GM12878 (cell line): Measurements from ENCODE around the gene CREB5. TPM values are rescaled to one million over a fixed set of nuclear protein-coding genes. Genes with fewer than 3 reads are reported as not detected.

Source experiments
- ATAC-seq: fragments of 200-7000 bp; cut with Tn5 transposase; 3 replicates; pipeline ENCODE4 v1.9.1; 2020; ENCODE audit warnings: mild to moderate bottlenecking, moderate library complexity
- BruUV-seq: library from RNA; stranded (reverse); fragments of 400-500 nt; replicated peaks from 2 replicates; lab custom pipeline; 2021; lab: Mats Ljungman, UMichigan
- CTCF ChIA-PET: fragments of 300-600 bp; sonication (Branson Sonifier 250); formaldehyde crosslinking; extraction: SDS; loops from one replicate; lab custom pipeline; 2021; ENCODE audit warnings: inconsistent platforms; lab: Yijun Ruan, JAX
- POLR2A ChIA-PET: fragments of 350-600 bp; formaldehyde crosslinking; extraction: SDS; loops from one replicate; lab custom pipeline; 2021; ENCODE audit warnings: inconsistent platforms; lab: Charles Lee
- RAD21 ChIA-PET: fragments of 300-600 bp; sonication (Branson Sonifier 250); formaldehyde crosslinking; loops from one replicate; lab custom pipeline; 2023; ENCODE audit warnings: antibody characterized with exemption; ENCODE audit not compliant: unreplicated experiment; lab: Charles Lee
- SMC1A ChIA-PET: fragments of 300-600 bp; sonication (Branson Sonifier 250); formaldehyde crosslinking; loops from one replicate; lab custom pipeline; 2023; ENCODE audit not compliant: unreplicated experiment, uncharacterized antibody; lab: Charles Lee
- DNase-seq: peaks from one replicate; pipeline ENCODE4 v3.0.0-alpha.2; 2011; ENCODE audit warnings: low read depth, low spot score
- FAIRE-seq: peaks from 3 replicates; lab custom pipeline; 2011; peaks lifted over from hg19 to GRCh38; lab: Jason Lieb, UNC
- H2AFZ ChIP-seq: 2 replicates; pipeline ENCODE4 v1.6.0; 2011; ENCODE audit warnings: low read depth, low read length, control low read depth; ENCODE audit not compliant: control insufficient read depth
- H3K27ac ChIP-seq: 2 replicates; pipeline ENCODE4 v1.5.1; 2011; ENCODE audit warnings: control low read depth; ENCODE audit not compliant: control insufficient read depth, insufficient read depth
- H3K27me3 ChIP-seq, 2 experiments: replicated peaks in 1 of 2; 2 replicates each; pipeline versions ENCODE4 v1.6.0 to v1.6.1; 2011; ENCODE audit warnings: low read length in 1 of 2; ENCODE audit not compliant: control insufficient read depth in 2 of 2, insufficient read depth in 2 of 2
- H3K36me3 ChIP-seq, 2 experiments: 2 replicates each; pipeline ENCODE4 v1.5.1; 2011; ENCODE audit warnings: low read length in 1 of 2; ENCODE audit not compliant: control insufficient read depth in 2 of 2, insufficient read depth in 2 of 2
- H3K4me1 ChIP-seq: 2 replicates; pipeline ENCODE4 v1.6.1; 2011; ENCODE audit warnings: mild to moderate bottlenecking, low read length, moderate library complexity, mixed read lengths; ENCODE audit not compliant: control insufficient read depth, insufficient read depth
- H3K4me2 ChIP-seq: 2 replicates; pipeline ENCODE4 v1.6.0; 2011; ENCODE audit warnings: control low read depth; ENCODE audit not compliant: control insufficient read depth, insufficient read depth
- H3K4me3 ChIP-seq: fragments of 200-600 bp; sonication (generic); 2 replicates; pipeline ENCODE4 v1.5.1; 2016
- H3K79me2 ChIP-seq: 2 replicates; pipeline ENCODE4 v1.6.0; 2011; ENCODE audit warnings: low read length; ENCODE audit not compliant: control insufficient read depth, insufficient read depth
- H3K9ac ChIP-seq: 2 replicates; pipeline ENCODE4 v1.8.0; 2011; ENCODE audit warnings: low read length, control low read depth, mixed read lengths; ENCODE audit not compliant: control insufficient read depth, insufficient read depth
- H3K9me3 ChIP-seq: replicated peaks from 3 replicates; pipeline ENCODE4 v1.5.1; 2011; ENCODE audit warnings: mild to moderate bottlenecking, low read length; ENCODE audit not compliant: control insufficient read depth, insufficient read depth
- H4K20me1 ChIP-seq: 2 replicates; pipeline ENCODE4 v1.6.0; 2011; ENCODE audit not compliant: control insufficient read depth, insufficient read depth
- IKZF2 ChIP-seq, 2 experiments: fragments of 450-650 bp; IDR thresholded peaks; 2 replicates each; pipeline ENCODE4 v1.6.1; 2017; ENCODE audit warnings: mild to moderate bottlenecking in 2 of 2, moderate library complexity in 2 of 2
- WGBS: methylation state at CpG from one replicate; pipeline ENCODE4 v1.1.6; 2016; ENCODE audit warnings: low lambda C conversion rate; ENCODE audit not compliant: insufficient replicate concordance, insufficient coverage; ENCODE audit errors: missing lambda C conversion rate; 5-methylcytosine and 5-hydroxymethylcytosine counted together
- in situ Hi-C: fragments of 300-500 bp; cut with MboI; formaldehyde crosslinking; loops from 9 replicates; pipeline ENCODE4 v1.14.3; 2018; ENCODE audit warnings: mixed read lengths
- intact Hi-C: fragments of 100-400 bp; cut with micrococcal nuclease; formaldehyde crosslinking; loops from one replicate; pipeline ENCODE4 v1.14.2; 2022; ENCODE audit not compliant: unreplicated experiment
- polyA plus RNA-seq, 11 experiments: library from polyadenylated mRNA; depleted of rRNA in 4 of 11; unstranded in 6 of 11; stranded (reverse) in 5 of 11; fragments of >200 nt; fragmentation: Nextera tagmentation in 4 of 11; fragmentation: Illumina TruSeq in 1 of 11; extraction: Ambion mirVana in 4 of 11; extraction: Trizol in 1 of 11; gene quantifications; 1 replicate in 1 of 11; 2 replicates in 10 of 11; pipeline versions ENCODE4 v1.2.1 to v1.2.3, GENCODE V29; 2011 to 2016; ENCODE audit warnings: inconsistent platforms in 2 of 11, missing spikeins in 2 of 11, low read depth in 1 of 11
- total RNA-seq, 4 experiments: library from RNA; depleted of rRNA in 3 of 4; stranded (reverse); fragments of >200 nt in 3 of 4; fragmentation: Illumina TruSeq in 1 of 4; extraction: Trizol in 1 of 4; gene quantifications; 2 replicates each; pipeline versions ENCODE4 v1.2.1 to v1.2.3, GENCODE V29; 2013 to 2021
- TF ChIP-seq, protein P1 (sequence below): fragments of 150-350 bp; IDR thresholded peaks from 2 replicates; pipeline ENCODE4 v1.6.1; 2014; ENCODE audit warnings: mild to moderate bottlenecking, low read depth, low read length

Gene CREB5
- total and polyA plus RNA-seq, 10 of the 15 experiments (the other 5 are each of a cell fraction or from before 2014, with no cell fraction given) = 12.9 to 74.1 (median 53.0) TPM

DNA sequence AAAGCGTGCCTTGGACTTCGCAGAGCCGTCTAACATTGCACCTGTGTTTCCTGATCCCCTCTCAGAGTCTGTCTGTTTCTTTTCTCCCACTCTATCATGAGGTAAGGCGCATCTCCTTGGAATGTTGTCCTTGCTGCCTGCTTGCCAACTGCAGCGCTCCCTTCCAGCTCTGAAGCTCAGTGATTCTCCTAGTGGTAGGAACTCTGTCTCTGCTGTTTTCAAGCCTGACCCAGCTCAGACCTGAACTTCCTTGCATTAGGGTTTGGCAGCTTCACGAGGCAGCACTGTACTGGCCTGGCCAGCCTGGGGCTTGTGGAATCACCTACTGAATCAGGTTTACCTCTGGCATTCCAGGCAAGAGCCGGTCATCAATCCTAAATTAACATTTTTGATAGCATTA is 123.9 kb downstream of the CREB5 start:
- ChIA-PET POLR2A (interaction anchor here (0.5 to 2.2 kb wide), 5 partner anchors 34 to 124 kb away, joined by 4 to 20 read pairs (median 5); partner anchors contain the start of gene CREB5), RAD21 (interaction anchor here (0.8 to 5.8 kb wide), 14 partner anchors 13 to 122 kb away, joined by 3 to 97 read pairs (median 4); partner anchors contain the start of gene CREB5), CTCF (interaction anchor here (0.7 to 1.5 kb wide), 7 partner anchors 10 to 92 kb away, joined by 3 to 6 read pairs (median 4); no protein-coding TSS in a partner anchor), SMC1A (interaction anchor here (0.7 to 7.6 kb wide), 14 partner anchors 13 to 135 kb away, joined by 3 to 118 read pairs (median 4); no protein-coding TSS in a partner anchor)
- H3K9me3 ChIP-seq = no peaks in the 10 kb centered on the region; the same call in 1 of the 3 replicates
- H3K9ac ChIP-seq = no peak overlapping the region
- no peaks in the 10 kb centered on the region for H3K27me3 ChIP-seq
- no peaks in the 10 kb centered on the region for H3K36me3 ChIP-seq
- WGBS = 80% methylated on average over 7 of the region's 7 CpGs
- in situ Hi-C loops = no loop called here
- H3K4me2 ChIP-seq = no peak overlapping the region
- FAIRE-seq (no peak), DNase-seq (no peak), ATAC-seq (no peak)
- no peak overlapping the region for H2AFZ ChIP-seq
- H3K79me2 ChIP-seq = no peaks in the 10 kb centered on the region
- TF ChIP-seq IKZF2 (IDR thresholded peaks at IDR 0.05) = peak in 1 of 2 experiments; percentile 13; a peak in 1 of 4 replicates
- TF ChIP-seq, protein P1, sequence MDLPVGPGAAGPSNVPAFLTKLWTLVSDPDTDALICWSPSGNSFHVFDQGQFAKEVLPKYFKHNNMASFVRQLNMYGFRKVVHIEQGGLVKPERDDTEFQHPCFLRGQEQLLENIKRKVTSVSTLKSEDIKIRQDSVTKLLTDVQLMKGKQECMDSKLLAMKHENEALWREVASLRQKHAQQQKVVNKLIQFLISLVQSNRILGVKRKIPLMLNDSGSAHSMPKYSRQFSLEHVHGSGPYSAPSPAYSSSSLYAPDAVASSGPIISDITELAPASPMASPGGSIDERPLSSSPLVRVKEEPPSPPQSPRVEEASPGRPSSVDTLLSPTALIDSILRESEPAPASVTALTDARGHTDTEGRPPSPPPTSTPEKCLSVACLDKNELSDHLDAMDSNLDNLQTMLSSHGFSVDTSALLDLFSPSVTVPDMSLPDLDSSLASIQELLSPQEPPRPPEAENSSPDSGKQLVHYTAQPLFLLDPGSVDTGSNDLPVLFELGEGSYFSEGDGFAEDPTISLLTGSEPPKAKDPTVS = no peak
- BruUV-seq = no TSS peak
- H3K27ac ChIP-seq = no peak overlapping the region
- no peaks in the 10 kb centered on the region for H4K20me1 ChIP-seq
- no peak overlapping the region for H3K4me3 ChIP-seq
- intact Hi-C loops = loop anchor here (5.0 kb wide), 1 partner anchor 149 kb away; no protein-coding TSS in a partner anchor
- H3K4me1 ChIP-seq = peaks cover 17% of the 10 kb centered on the region
